ENCODE data around the gene KIF1A.
"Not testable (repeated sequence)": the region's sequence is repeated elsewhere in the genome, so short reads cannot be mapped to it uniquely, and the experiment has no call there.

Gene KIF1A

DNA sequence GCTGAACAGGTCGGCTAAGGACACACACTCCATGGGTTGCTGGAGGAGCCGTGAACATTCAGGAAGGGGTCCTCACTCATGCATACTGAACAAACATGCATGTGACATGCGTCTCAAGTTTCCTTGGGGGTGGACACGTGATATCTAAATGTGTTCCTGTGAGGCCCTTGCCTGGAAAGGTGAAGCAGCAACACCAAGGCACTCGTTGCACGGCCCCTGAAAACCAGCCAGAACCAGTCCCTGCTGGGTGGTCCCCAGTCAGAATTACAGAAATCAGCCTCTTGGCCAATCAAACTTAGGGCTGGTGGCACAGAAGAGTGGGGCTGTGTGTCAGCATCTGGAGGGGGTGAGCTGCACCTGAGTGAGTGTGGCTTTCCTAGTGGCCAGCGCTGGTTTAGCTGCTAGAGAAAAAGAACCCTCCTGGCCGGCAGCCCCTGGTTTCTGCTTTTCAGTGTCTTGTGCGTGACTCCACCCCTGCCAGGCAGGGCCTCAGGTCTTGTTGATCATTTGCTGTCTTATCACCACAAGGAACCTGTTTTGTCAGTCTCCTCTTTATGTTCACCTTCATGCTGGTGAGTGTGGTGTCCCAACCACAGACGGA lies 134.1 kb downstream of the KIF1A start:
- no peak for DNase-seq (ENCODE audit: low read depth)

DNA sequence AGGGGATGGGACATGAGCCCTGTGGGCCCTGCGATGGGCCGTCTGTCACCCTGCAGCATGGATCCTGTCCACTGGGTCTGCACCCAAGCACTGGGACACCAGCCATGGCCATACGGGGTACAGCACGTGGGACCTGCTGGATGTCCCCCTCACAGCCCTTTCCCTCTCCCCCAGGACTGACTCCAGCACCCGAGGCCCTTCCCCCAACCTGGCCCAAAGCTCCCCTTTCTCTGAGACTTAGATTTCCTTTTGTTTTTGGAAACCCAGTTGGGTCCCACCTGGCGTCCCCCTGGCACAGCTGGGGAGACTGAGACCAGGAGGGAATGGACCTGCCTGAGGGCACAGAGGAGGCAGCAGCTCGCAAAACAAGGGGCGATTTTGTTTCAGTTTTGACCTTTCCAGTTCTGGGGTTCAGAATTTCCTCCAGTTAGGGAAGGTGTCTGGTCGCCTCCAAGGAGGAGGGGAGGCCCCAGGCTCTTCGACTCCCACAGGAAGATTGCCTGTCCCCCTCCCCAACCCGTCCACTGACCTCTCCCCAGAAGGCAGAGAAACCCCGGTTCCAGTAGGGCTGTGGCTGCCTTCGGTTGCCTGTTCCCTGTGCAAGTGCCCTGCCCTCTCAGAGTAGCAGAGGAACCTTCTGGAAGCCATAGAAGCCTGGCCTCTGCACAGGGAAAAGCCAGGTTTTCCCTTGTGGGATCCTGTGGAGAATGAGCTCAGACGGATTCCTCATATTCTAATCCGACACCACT lies 135.9 kb downstream of the KIF1A start:
- DNase-seq (ENCODE audit: low read depth): not testable (repeated sequence)

DNA sequence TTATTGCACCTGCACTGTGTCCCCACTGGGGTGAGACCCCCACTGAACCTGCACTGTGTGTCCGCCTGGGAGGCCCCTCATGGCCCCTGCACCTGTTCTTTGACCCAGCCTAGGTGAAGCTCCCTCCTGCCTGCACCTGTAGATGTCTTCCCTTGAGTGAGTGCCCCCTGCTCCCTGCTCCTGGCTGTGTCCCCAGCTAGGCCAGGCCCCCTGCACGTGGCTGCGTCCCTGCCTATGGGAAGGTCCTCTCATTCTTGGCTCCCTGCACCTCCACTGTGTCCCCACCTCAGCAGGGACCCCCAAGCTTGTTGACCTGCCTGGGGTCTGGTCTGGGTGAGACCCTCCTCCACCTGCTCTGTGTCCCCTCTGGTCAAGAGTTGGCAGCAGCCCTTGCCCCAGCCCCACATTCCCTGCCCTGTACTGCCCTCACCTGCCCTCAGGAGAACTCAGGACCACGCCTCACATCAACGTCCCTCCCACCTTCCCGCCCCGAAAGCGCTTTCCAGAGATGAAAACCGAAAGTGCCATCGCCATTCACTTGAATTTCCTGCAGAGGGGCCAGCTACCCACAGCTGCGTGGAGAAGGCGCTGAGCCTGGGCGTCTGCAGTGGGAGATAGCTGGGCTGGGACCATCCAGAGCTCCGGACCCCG lies 136.6 kb downstream of the KIF1A start:
- not testable (repeated sequence) for DNase-seq (ENCODE audit: low read depth)

DNA sequence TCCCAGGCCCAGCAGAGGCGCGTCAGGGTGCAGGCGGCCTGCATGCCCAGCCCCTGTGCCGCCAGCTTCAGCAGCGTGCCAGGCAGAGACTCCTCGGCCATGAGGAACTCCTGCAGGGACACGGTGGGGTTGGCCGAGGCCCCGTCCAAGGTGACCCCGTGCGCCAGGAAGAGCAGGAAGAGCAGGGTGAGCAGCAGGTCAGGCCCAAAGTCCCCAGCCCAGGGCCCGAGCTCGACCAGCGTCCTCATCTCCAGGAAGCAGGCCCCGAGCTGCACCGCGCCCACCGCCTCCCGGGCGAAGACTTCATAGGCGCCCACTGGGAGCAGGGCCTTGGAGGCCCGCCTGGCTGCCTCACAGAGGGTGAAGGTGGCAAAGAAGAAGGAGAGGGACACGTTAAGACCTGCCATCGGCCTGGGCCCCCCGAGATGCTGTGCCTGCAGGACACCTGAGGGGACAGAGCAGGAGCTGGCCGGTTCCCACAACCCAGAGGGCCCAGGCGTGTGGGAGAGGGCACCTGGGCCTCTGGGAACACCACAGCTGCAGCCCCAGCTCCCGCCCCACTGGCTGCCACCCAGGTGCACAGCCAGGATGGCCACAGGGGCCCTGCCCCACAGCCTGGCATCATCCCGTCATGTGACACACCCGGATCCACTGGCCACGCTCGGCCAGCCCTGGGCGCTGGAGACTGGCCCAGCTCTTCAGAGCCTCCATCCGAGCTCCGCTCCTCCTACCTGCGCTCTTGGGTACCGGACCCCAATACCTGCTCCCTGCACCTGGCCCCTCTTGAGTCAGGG lies 137.4 kb downstream of the KIF1A start, which contains the start of gene AQP12B:
TSS of gene AQP12B (minus strand) at position 455 of the 794 bp plus-strand sequence. CDS start at position 407, 48 bp downstream.
- not testable (repeated sequence) for DNase-seq (ENCODE audit: low read depth)

DNA sequence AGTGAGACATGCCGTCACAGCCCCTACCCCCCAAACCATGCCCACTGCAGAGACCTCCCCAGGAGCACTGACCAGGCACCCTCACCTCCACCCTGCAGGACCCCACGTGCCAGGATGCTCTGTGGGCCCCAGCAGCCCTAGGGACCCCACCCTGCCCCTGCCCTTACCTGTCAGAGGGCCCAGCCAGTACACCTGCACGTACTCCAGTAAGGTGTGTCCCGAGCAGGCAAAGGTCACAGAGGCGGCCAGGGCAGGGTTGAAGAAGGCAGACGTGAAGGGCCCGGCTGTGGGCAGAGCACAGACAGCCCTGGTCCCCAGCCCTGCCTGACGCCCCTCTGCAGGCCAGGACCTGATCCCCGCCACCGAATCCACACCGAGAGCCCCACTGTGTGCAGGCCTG lies 139.8 kb downstream of the KIF1A start:
- DNase-seq (ENCODE audit: low read depth): not testable (repeated sequence)

DNA sequence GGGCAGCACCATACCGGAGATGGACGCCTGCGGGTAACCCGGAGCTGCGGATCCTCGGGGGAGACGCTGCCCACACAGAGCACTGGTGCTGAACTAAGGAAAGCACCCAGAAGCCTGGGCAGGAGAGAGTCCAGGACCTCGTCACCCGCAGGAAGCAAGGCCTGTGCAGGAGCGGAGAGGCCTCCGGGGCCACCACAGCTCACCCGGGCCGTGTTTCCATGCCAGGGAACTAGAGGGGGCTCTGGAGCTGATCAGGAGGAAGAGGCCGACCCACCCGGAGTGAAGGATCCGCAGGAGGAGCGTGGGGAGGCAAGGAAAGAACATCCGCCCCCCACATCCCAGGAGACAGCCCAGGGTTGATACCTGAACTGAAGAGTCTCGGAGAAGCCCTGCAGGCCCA lies 141.1 kb downstream of the KIF1A start:
- DNase-seq (ENCODE audit: low read depth): not testable (repeated sequence)

DNA sequence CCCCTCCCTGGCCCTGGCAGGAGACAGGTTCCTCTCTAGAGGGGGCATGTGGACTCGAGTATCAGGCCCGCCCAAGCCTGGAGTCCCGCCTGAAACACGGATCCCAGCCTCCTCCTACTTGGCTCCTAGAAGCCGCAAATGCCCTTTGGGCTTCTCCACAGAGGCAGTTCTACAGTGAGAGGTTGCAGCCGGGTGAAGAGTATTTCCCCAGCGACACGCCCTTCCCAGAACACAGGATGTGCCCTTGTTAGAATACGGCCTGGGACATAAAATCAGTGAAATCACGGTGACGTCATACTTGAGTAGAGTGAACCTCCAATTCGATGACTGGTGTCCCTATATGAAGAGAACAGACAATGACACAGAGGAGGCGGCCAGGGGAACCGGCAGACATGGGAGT lies 142.0 kb downstream of the KIF1A start:
- DNase-seq (ENCODE audit: low read depth): not testable (repeated sequence)

DNA sequence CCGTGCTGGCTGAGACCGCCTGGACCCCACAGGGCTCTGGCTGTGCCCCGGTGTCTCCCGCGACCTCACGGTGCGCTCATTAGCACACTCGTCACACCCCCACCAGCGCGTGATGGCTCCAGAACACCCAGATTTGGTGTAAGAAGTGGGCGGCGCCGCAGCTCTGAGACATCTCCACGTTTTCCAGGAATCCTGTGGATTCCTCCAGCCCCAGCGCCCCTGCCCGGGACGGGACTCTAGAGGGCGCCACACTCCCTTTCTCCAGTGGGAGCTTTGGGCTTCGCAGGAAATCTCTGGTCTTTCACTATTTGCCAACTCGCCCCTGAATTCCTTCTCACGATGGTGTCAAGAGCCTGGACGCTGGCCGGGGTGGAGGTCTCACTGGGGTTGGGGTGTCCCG lies 144.7 kb downstream of the KIF1A start:
- not testable (repeated sequence) for DNase-seq (ENCODE audit: low read depth)

DNA sequence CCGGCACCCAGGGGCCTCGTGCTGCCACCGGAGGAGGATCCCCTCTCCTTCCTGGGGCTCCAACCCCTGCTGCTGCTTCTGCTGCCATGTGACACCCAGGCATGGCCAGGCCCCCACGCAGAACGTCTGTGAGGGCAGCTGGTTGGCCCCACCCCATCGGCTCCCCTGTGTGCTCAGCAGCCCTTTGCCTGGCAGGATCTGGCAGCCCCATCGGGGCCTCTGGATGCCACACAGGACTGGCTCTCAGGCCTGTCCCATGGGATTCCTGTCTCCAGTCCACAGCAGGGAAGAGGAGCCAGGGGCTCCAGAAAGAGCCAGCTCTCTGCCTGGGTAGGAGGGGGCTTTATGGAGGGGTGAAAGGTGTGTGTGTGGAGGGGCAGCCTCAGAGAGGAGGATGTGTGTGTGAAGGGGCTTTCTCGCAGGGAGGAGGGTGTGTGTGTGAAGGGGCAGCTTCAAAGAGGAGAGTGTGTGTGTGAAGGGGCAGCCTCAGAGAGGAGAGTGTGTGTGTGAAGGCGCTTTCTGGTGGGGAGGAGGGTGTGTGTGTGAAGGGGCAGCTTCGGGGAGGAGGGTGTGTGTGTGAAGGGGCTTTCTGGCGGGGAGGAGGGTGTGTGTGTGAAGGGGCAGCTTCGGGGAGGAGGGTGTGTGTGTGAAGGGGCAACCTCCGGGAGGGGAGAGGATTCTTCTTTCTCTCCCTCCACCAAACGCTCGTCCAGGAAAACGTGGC lies 145.4 kb downstream of the KIF1A start:
- DNase-seq (ENCODE audit: low read depth): not testable (repeated sequence)

DNA sequence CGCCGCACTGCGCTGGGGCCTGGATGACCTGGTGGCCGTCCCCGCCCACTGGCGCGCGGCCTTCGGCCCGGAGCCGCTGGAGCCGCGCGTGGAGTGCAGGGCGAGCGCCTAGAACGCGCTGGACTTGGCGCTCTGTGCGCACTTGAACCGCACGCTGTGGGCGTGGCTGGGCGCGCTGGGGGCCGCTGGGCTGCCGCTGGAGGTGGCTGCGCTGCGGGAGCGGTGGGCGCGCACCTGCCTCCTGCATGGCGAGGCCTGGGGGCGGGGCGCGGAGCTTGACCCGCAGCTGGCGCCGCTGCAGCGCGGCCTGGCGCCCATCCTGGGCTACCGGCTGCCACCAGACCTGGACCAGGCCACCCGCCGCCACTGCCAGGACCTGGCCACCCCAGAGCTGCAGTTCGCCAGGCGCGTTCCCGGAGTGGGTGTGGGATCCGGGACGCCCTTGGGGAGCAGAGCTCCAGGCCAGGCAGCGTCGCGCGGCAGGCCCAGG lies 147.3 kb downstream of the KIF1A start:
- DNase-seq (ENCODE audit: low read depth): no peak

DNA sequence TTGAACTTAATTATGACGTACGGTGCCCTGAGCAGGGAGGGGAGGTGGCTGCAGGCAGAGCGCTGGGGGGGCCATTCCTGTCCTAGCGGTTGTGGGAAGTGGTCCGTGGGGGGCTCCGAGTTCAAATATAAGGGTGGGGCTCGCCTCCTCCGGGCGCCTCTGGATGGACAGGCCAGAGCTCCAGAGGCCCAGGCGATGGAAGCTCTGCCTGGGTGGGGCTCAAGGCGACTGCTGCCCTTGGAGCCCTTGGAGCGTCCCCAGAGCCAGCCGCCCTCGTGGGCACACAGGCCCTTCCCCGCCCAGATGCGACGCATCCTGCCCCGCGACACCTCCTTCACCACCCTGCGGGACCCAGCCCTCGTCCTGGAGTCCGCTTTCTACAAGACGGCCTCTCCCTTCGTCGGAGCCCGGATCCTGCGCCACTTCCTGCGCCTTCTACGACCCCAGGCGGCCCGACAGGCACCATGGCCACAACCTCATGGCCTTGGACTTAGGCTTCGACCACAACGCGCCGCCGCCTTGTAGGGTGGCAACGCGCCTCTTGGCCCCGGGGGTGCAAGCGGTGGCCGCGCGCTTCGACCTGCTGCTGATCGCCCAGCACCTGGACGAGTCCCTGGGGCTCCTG lies 147.8 kb downstream of the KIF1A start:
- DNase-seq (ENCODE audit: low read depth): no peak

DNA sequence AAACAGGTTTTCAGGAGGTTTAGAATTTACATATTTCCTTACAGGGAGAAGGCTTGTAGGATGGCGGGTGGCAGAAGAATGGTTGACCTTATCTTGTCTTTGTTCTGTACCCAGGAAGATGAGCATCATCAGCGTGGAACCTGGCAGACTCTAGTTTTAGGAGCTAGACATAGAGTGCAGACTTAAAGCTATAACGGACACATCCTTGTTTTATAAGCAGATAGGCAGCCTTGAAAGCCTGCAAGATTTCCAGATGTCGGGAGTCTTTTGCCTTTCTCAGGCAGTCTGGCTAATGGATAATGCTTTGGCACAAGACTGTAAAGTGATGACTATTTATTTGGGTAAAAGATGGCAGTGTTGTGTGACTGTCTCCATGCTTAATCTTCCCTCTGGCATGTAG lies 149.1 kb downstream of the KIF1A start:
- no peak for DNase-seq (ENCODE audit: low read depth)

DNA sequence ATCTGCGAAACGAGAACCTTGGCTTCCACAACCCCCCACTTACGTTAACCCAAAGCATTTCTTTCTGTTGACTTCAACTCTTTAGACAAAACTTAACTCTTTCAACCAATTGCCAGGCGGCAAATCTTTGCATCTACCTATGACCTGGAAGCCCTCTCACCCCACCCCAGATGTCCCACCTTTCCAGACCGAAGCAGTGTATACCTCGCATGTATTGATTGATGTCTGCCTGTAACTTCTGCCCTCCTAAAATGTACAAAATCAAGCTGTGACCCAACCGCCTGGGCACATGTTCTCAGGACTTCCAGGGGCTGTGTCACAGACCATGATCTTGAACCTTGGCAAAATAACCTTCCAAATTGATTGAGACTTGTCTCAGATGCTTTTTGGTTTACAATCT lies 149.6 kb downstream of the KIF1A start:
- no peak for DNase-seq (ENCODE audit: low read depth)

DNA sequence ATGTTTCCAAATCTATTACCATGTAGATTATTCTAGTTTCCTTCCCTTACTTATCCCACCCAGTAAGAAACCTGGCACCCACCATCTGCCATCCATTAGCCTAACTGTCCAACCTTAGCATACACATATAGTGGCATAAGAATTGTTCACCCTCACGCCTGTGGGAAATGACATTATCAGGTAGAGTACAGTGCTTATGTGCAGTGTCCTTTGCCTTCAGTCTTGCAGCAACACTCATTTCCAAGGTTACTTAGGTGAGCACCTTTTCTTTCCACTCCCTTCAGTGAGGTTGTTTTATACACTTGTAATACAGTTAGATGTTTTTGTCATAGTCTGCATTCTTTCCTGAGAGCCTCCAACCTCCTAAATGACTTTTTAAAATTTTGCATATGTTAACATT lies 155.4 kb downstream of the KIF1A start:
- no peak for DNase-seq (ENCODE audit: low read depth)
